Jurkat, Clone E6-1 (cell line): Measurements from ENCODE around the gene UCN2.

Source experiments
- DNase-seq: peaks from one replicate; pipeline ENCODE4 v3.0.0-alpha.2; 2011; ENCODE audit warnings: low read depth, low spot score
- H3K4me3 ChIP-seq: 2 replicates; pipeline ENCODE4 v1.5.1; 2011; ENCODE audit warnings: mild to moderate bottlenecking, low read length, control low read depth, moderate library complexity

The UCN2 gene

GRCh38 chr3:48516571-48516970, 47.0 kb downstream of the UCN2 start:
- peak; percentile 44 for DNase-seq
- no peak overlapping the region for H3K4me3 ChIP-seq

GRCh38 chr3:48514431-48515227, 49.0 kb downstream of the UCN2 start:
- DNase-seq, result peak; percentile 91
- H3K4me3 ChIP-seq, result no peak overlapping the region
